ENCODE measurements around the gene SORBS2.

Gene SORBS2

GRCh38 chr4:185774845-185775680, 36.9 kb downstream of the SORBS2 start:
- no peaks in the 10 kb centered on the region for H3K79me2 ChIP-seq (ENCODE audit: control insufficient read depth, insufficient read depth, low read length)
- no peak overlapping the region for H2BK15ac ChIP-seq (replicated peaks; ENCODE audit: low read depth)
- no peak overlapping the region for H2AK5ac ChIP-seq (ENCODE audit: low read length)
- peak overlapping the region; percentile 9 for H3K18ac ChIP-seq (ENCODE audit: low read length)
- WGBS (ENCODE audit: extremely low coverage, insufficient coverage, low lambda C conversion rate), result no CpG with 5 or more reads among the region's 5 CpGs
- no peaks in the 10 kb centered on the region for H3K79me1 ChIP-seq (ENCODE audit: low read length)
- no peak overlapping the region for H2BK5ac ChIP-seq (ENCODE audit: low read length)
- H3K9ac ChIP-seq (ENCODE audit: low read length), result no peak overlapping the region
- no peaks in the 10 kb centered on the region for H3K36me3 ChIP-seq (ENCODE audit: control insufficient read depth, insufficient read depth, low read length)
- H4K8ac ChIP-seq (ENCODE audit: low read depth, low read length), result no peak overlapping the region
- no peaks in the 10 kb centered on the region for H3K4me1 ChIP-seq (ENCODE audit: control insufficient read depth, low read depth, low read length)
- H3K4me2 ChIP-seq (ENCODE audit: low read length), result no peak overlapping the region
- no peak overlapping the region for H2BK120ac ChIP-seq (ENCODE audit: low read depth, low read length)
- H3K56ac ChIP-seq (ENCODE audit: low read length), result no peak overlapping the region
- H3K27me3 ChIP-seq (ENCODE audit: insufficient read depth, low read length, poor library complexity), result no peaks in the 10 kb centered on the region
- H4K5ac ChIP-seq (ENCODE audit: low read length), result no peak overlapping the region
- no peak overlapping the region for H3K4me3 ChIP-seq (ENCODE audit: low read length)
- H3K4ac ChIP-seq (ENCODE audit: low read depth, low read length), result no peak overlapping the region
- no peak overlapping the region for H3K23ac ChIP-seq (ENCODE audit: low read length)
- no peak overlapping the region for H3K27ac ChIP-seq (ENCODE audit: low read depth, low read length)
- DNase-seq, result peak; percentile 36

- Histone ChIP-seq H3K56ac (ENCODE audit: low read length) (no peak overlapping the region), H3K23ac (ENCODE audit: low read length) (no peak overlapping the region), H4K8ac (ENCODE audit: low read depth, low read length) (no peak overlapping the region), H3K4me1 (ENCODE audit: control insufficient read depth, low read depth, low read length) (no peaks in the 10 kb centered on the region), H3K4ac (ENCODE audit: low read depth, low read length) (no peak overlapping the region), H3K27me3 (ENCODE audit: insufficient read depth, low read length, poor library complexity) (no peaks in the 10 kb centered on the region), H3K79me2 (ENCODE audit: control insufficient read depth, insufficient read depth, low read length) (no peaks in the 10 kb centered on the region), H2BK15ac (replicated peaks; ENCODE audit: low read depth) (no peak overlapping the region), H4K5ac (ENCODE audit: low read length) (no peak overlapping the region), H3K9ac (ENCODE audit: low read length) (no peak overlapping the region), H3K27ac (ENCODE audit: low read depth, low read length) (no peak overlapping the region), H3K79me1 (ENCODE audit: low read length) (no peaks in the 10 kb centered on the region), H3K4me3 (ENCODE audit: low read length) (no peak overlapping the region), H3K4me2 (ENCODE audit: low read length) (peak overlapping the region; percentile 12), H3K18ac (ENCODE audit: low read length) (no peak overlapping the region), H2AK5ac (ENCODE audit: low read length) (no peak overlapping the region), H2BK120ac (ENCODE audit: low read depth, low read length) (no peak overlapping the region), H2BK5ac (ENCODE audit: low read length) (no peak overlapping the region), H3K36me3 (ENCODE audit: control insufficient read depth, insufficient read depth, low read length) (no peaks in the 10 kb centered on the region)
- no peak for DNase-seq
- no CpG with 5 or more reads among the region's 8 CpGs for WGBS (ENCODE audit: extremely low coverage, insufficient coverage, low lambda C conversion rate)
Observed at GRCh38 chr4:185774131-185774653, 37.8 kb downstream of the SORBS2 start.

- Histone ChIP-seq H3K23ac (ENCODE audit: low read length) (no peak overlapping the region), H3K27ac (ENCODE audit: low read depth, low read length) (no peak overlapping the region), H3K4ac (ENCODE audit: low read depth, low read length) (no peak overlapping the region), H3K9ac (ENCODE audit: low read length) (no peak overlapping the region), H2BK5ac (ENCODE audit: low read length) (no peak overlapping the region), H3K79me1 (ENCODE audit: low read length) (no peaks in the 10 kb centered on the region), H3K27me3 (ENCODE audit: insufficient read depth, low read length, poor library complexity) (no peaks in the 10 kb centered on the region), H3K79me2 (ENCODE audit: control insufficient read depth, insufficient read depth, low read length) (no peaks in the 10 kb centered on the region), H3K56ac (ENCODE audit: low read length) (no peak overlapping the region), H4K5ac (ENCODE audit: low read length) (no peak overlapping the region), H2AK5ac (ENCODE audit: low read length) (no peak overlapping the region), H3K4me3 (ENCODE audit: low read length) (no peak overlapping the region), H2BK15ac (replicated peaks; ENCODE audit: low read depth) (no peak overlapping the region), H3K4me2 (ENCODE audit: low read length) (no peak overlapping the region), H3K18ac (ENCODE audit: low read length) (no peak overlapping the region), H4K8ac (ENCODE audit: low read depth, low read length) (no peak overlapping the region), H2BK120ac (ENCODE audit: low read depth, low read length) (no peak overlapping the region), H3K36me3 (ENCODE audit: control insufficient read depth, insufficient read depth, low read length) (no peaks in the 10 kb centered on the region), H3K4me1 (ENCODE audit: control insufficient read depth, low read depth, low read length) (no peaks in the 10 kb centered on the region)
- DNase-seq, result peak; percentile 37
- WGBS (ENCODE audit: extremely low coverage, insufficient coverage, low lambda C conversion rate), result no CpG with 5 or more reads among the region's 11 CpGs
Observed at GRCh38 chr4:185773419-185773818, 38.6 kb downstream of the SORBS2 start.

GRCh38 chr4:185772391-185773093, 39.5 kb downstream of the SORBS2 start:
- Histone ChIP-seq H4K8ac (ENCODE audit: low read depth, low read length) (no peak overlapping the region), H3K27me3 (ENCODE audit: insufficient read depth, low read length, poor library complexity) (no peaks in the 10 kb centered on the region), H3K4me2 (ENCODE audit: low read length) (no peak overlapping the region), H3K4me1 (ENCODE audit: control insufficient read depth, low read depth, low read length) (no peaks in the 10 kb centered on the region), H4K5ac (ENCODE audit: low read length) (no peak overlapping the region), H3K36me3 (ENCODE audit: control insufficient read depth, insufficient read depth, low read length) (no peaks in the 10 kb centered on the region), H3K4ac (ENCODE audit: low read depth, low read length) (no peak overlapping the region), H2AK5ac (ENCODE audit: low read length) (no peak overlapping the region), H3K56ac (ENCODE audit: low read length) (no peak overlapping the region), H2BK120ac (ENCODE audit: low read depth, low read length) (no peak overlapping the region), H2BK5ac (ENCODE audit: low read length) (no peak overlapping the region), H3K4me3 (ENCODE audit: low read length) (no peak overlapping the region), H3K79me1 (ENCODE audit: low read length) (no peaks in the 10 kb centered on the region), H3K9ac (ENCODE audit: low read length) (no peak overlapping the region), H3K27ac (ENCODE audit: low read depth, low read length) (no peak overlapping the region), H3K18ac (ENCODE audit: low read length) (no peak overlapping the region), H2BK15ac (replicated peaks; ENCODE audit: low read depth) (no peak overlapping the region), H3K23ac (ENCODE audit: low read length) (no peak overlapping the region), H3K79me2 (ENCODE audit: control insufficient read depth, insufficient read depth, low read length) (no peaks in the 10 kb centered on the region)
- DNase-seq, result no peak
- WGBS (ENCODE audit: extremely low coverage, insufficient coverage, low lambda C conversion rate), result no CpG with 5 or more reads among the region's 12 CpGs

- H2BK15ac ChIP-seq (replicated peaks; ENCODE audit: low read depth), result no peak overlapping the region
- no peak for DNase-seq
- no peak overlapping the region for H2BK5ac ChIP-seq (ENCODE audit: low read length)
- H3K4me2 ChIP-seq (ENCODE audit: low read length), result no peak overlapping the region
- H2AK5ac ChIP-seq (ENCODE audit: low read length), result no peak overlapping the region
- H3K27ac ChIP-seq (ENCODE audit: low read depth, low read length), result no peak overlapping the region
- H4K8ac ChIP-seq (ENCODE audit: low read depth, low read length), result no peak overlapping the region
- H3K36me3 ChIP-seq (ENCODE audit: control insufficient read depth, insufficient read depth, low read length), result no peaks in the 10 kb centered on the region
- no peaks in the 10 kb centered on the region for H3K79me2 ChIP-seq (ENCODE audit: control insufficient read depth, insufficient read depth, low read length)
- no peaks in the 10 kb centered on the region for H3K27me3 ChIP-seq (ENCODE audit: insufficient read depth, low read length, poor library complexity)
- no CpG with 5 or more reads among the region's 7 CpGs for WGBS (ENCODE audit: extremely low coverage, insufficient coverage, low lambda C conversion rate)
- H3K56ac ChIP-seq (ENCODE audit: low read length), result no peak overlapping the region
- no peak overlapping the region for H3K23ac ChIP-seq (ENCODE audit: low read length)
- no peak overlapping the region for H2BK120ac ChIP-seq (ENCODE audit: low read depth, low read length)
- no peaks in the 10 kb centered on the region for H3K4me1 ChIP-seq (ENCODE audit: control insufficient read depth, low read depth, low read length)
- H3K18ac ChIP-seq (ENCODE audit: low read length), result no peak overlapping the region
- H3K4me3 ChIP-seq (ENCODE audit: low read length), result no peak overlapping the region
- H3K4ac ChIP-seq (ENCODE audit: low read depth, low read length), result no peak overlapping the region
- no peak overlapping the region for H4K5ac ChIP-seq (ENCODE audit: low read length)
- no peaks in the 10 kb centered on the region for H3K79me1 ChIP-seq (ENCODE audit: low read length)
- H3K9ac ChIP-seq (ENCODE audit: low read length), result no peak overlapping the region
Observed at GRCh38 chr4:185771711-185772390, 40.1 kb downstream of the SORBS2 start.
